ENCODE measurements around the gene KRT17. TPM values are rescaled to one million over a fixed set of nuclear protein-coding genes. Genes with fewer than 3 reads are reported as not detected.
"Not testable (repeated sequence)": the region's sequence is repeated elsewhere in the genome, so short reads cannot be mapped to it uniquely, and the experiment has no call there.

Gene KRT17
- total RNA-seq, 4 donors from 2014 or later = 1.5 TPM; not detected in 3

- no peak for TF ChIP-seq CTCF (IDR thresholded peaks at IDR 0.05)
- no peak for TF ChIP-seq EP300 (IDR thresholded peaks at IDR 0.05)
- TF ChIP-seq POLR2A (IDR thresholded peaks at IDR 0.05) = no peak
- Histone ChIP-seq H3K27ac (no peak overlapping the region), H3K36me3 (no peaks in the 10 kb centered on the region), H3K4me1 (peaks cover 0 to 17% (median 4%) of the 10 kb centered on the region in 4 donors), H3K27me3 (no peaks in the 10 kb centered on the region), H3K4me3 (no peak overlapping the region), H3K9me3 (no peaks in the 10 kb centered on the region)
- WGBS, 2 donors = 84 to 86% methylated on average over 13 of the region's 13 CpGs
- DNase-seq (ENCODE audit: low spot score in 2 of 2) = no peak
These were observed 18.1 kb upstream of the KRT17 start for GRCh38 chr17:41642252-41643156.

GRCh38 chr17:41640596-41640995, 16.2 kb upstream of the KRT17 start:
- not testable (repeated sequence) for H3K9me3 ChIP-seq; DNase-seq (ENCODE audit: low spot score in 2 of 2); H3K27me3 ChIP-seq; H3K36me3 ChIP-seq; H3K4me3 ChIP-seq; H3K27ac ChIP-seq
- 89 to 95% methylated on average over 5 of the region's 5 CpGs for WGBS, 2 donors
- peaks cover 0 to 14% (median 1%) of the 10 kb centered on the region in 4 donors for H3K4me1 ChIP-seq

GRCh38 chr17:41639492-41640473, 15.4 kb upstream of the KRT17 start:
- no peak for DNase-seq (ENCODE audit: low spot score in 2 of 2)
- H3K27ac ChIP-seq = no peak overlapping the region
- H3K9me3 ChIP-seq = no peaks in the 10 kb centered on the region
- H3K36me3 ChIP-seq = no peaks in the 10 kb centered on the region
- TF ChIP-seq EP300 (IDR thresholded peaks at IDR 0.05) = no peak
- no peak for TF ChIP-seq CTCF (IDR thresholded peaks at IDR 0.05)
- TF ChIP-seq POLR2A (IDR thresholded peaks at IDR 0.05) = no peak
- H3K4me3 ChIP-seq = no peak overlapping the region
- H3K27me3 ChIP-seq = no peaks in the 10 kb centered on the region
- WGBS, 2 donors = 83 to 85% methylated on average over 7 of the region's 7 CpGs
- peaks cover 0 to 14% (median 9%) of the 10 kb centered on the region in 4 donors for H3K4me1 ChIP-seq

- H3K27me3 ChIP-seq = no peaks in the 10 kb centered on the region
- no peak for TF ChIP-seq EP300 (IDR thresholded peaks at IDR 0.05)
- no peak for TF ChIP-seq CTCF (IDR thresholded peaks at IDR 0.05)
- no peak for TF ChIP-seq POLR2A (IDR thresholded peaks at IDR 0.05)
- 73 to 77% methylated on average over 6 of the region's 6 CpGs for WGBS, 2 donors
- DNase-seq (ENCODE audit: low spot score in 2 of 2) = no peak
- peaks cover 0 to 19% (median 12%) of the 10 kb centered on the region in 4 donors for H3K4me1 ChIP-seq
- H3K4me3 ChIP-seq = no peak overlapping the region
- no peaks in the 10 kb centered on the region for H3K36me3 ChIP-seq
- H3K27ac ChIP-seq = no peak overlapping the region
- no peaks in the 10 kb centered on the region for H3K9me3 ChIP-seq
These were observed 14.6 kb upstream of the KRT17 start for GRCh38 chr17:41638941-41639340.

GRCh38 chr17:41638194-41638593, 13.8 kb upstream of the KRT17 start:
- Histone ChIP-seq H3K4me1 (peaks cover 0 to 19% (median 12%) of the 10 kb centered on the region in 4 donors), H3K27me3 (no peaks in the 10 kb centered on the region), H3K9me3 (no peaks in the 10 kb centered on the region), H3K36me3 (no peaks in the 10 kb centered on the region), H3K4me3 (no peak overlapping the region), H3K27ac (no peak overlapping the region)
- TF ChIP-seq POLR2A (IDR thresholded peaks at IDR 0.05) = no peak
- no peak for TF ChIP-seq EP300 (IDR thresholded peaks at IDR 0.05)
- TF ChIP-seq CTCF (IDR thresholded peaks at IDR 0.05) = no peak
- DNase-seq (ENCODE audit: low spot score in 2 of 2) = no peak
- 92 to 93% methylated on average over 5 of the region's 5 CpGs for WGBS, 2 donors
